Measurements from ENCODE around the gene PVRIG. TPM values are rescaled to one million over a fixed set of nuclear protein-coding genes. Genes with fewer than 3 reads are reported as not detected.
"Not testable (repeated sequence)": the region's sequence is repeated elsewhere in the genome, so short reads cannot be mapped to it uniquely, and the experiment has no call there.

Gene PVRIG
- total RNA-seq, 1 donor: not detected

DNA sequence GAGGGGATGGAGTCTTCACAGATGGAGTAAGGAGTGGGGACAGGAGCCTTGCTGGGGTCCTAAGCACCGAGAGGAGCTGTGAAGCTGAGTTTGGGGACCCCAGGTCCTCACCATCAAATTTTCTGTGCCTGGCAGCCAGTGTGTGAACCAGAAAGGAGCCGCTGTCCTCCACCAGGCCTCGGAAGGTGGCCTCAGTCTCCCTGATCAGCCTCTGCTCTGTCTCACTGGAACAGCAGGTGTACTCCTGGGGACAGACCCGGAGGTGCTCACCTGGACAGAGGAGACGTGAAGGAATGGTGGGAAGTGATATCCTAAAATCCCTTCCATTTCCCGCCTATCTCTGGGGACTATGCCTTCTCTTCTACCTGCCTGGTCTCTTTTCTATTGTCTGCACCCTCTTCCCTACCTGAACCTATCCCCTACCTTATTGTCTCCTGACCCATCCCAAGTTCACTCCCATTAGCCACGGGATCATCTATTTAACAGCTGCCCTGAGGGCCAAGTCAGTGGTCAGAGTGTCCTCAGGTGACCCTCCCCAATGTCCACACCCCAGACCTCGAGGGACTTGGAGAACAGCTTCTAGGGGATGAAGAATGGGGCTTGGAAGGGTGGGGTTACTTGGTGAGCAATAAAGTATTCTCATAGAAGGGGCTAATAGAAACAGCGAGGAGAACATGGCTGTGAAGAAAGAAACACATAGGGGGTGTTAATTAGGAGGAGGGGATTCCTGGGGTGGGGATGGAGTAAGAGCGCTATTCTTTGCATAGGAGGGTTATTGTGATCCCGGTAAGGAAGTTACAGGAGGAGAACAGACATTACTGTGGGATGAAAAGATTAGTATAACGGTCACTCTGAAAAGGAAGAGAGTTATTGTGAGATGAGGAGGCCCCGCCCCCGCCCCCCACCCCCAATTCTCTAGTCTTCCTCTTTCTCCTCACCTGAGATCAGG is 43.4 kb upstream of the PVRIG start:
- H3K4me3 ChIP-seq (ENCODE audit: insufficient read depth, low read length): peak overlapping the region; percentile 76
- H3K9me3 ChIP-seq (ENCODE audit: low read depth, low read length): no peaks in the 10 kb centered on the region
- H3K79me2 ChIP-seq (ENCODE audit: insufficient read depth, low read length): no peaks in the 10 kb centered on the region
- H3K36me3 ChIP-seq (ENCODE audit: insufficient read depth, low read length): no peaks in the 10 kb centered on the region
- peaks cover 9% of the 10 kb centered on the region for H3K27me3 ChIP-seq (ENCODE audit: insufficient read depth, low read length)
- TF ChIP-seq, protein P1, sequence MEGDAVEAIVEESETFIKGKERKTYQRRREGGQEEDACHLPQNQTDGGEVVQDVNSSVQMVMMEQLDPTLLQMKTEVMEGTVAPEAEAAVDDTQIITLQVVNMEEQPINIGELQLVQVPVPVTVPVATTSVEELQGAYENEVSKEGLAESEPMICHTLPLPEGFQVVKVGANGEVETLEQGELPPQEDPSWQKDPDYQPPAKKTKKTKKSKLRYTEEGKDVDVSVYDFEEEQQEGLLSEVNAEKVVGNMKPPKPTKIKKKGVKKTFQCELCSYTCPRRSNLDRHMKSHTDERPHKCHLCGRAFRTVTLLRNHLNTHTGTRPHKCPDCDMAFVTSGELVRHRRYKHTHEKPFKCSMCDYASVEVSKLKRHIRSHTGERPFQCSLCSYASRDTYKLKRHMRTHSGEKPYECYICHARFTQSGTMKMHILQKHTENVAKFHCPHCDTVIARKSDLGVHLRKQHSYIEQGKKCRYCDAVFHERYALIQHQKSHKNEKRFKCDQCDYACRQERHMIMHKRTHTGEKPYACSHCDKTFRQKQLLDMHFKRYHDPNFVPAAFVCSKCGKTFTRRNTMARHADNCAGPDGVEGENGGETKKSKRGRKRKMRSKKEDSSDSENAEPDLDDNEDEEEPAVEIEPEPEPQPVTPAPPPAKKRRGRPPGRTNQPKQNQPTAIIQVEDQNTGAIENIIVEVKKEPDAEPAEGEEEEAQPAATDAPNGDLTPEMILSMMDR (IDR thresholded peaks at IDR 0.05; ENCODE audit: extremely low read depth, low read depth, low read length): no peak
- peak overlapping the region; percentile 91 for H3K4me2 ChIP-seq (ENCODE audit: insufficient read depth, low read length)
- DNase-seq (ENCODE audit: insufficient read length, low spot score, missing footprints): peak; percentile 90
- H2AFZ ChIP-seq (ENCODE audit: low read length): peak overlapping the region; percentile 94
- peaks cover 5% of the 10 kb centered on the region for H3K4me1 ChIP-seq (ENCODE audit: insufficient read depth, low read length)
- no peak overlapping the region for H3K27ac ChIP-seq (ENCODE audit: low read depth, low read length)
- no peaks in the 10 kb centered on the region for H4K20me1 ChIP-seq (ENCODE audit: insufficient read depth, low read length)

DNA sequence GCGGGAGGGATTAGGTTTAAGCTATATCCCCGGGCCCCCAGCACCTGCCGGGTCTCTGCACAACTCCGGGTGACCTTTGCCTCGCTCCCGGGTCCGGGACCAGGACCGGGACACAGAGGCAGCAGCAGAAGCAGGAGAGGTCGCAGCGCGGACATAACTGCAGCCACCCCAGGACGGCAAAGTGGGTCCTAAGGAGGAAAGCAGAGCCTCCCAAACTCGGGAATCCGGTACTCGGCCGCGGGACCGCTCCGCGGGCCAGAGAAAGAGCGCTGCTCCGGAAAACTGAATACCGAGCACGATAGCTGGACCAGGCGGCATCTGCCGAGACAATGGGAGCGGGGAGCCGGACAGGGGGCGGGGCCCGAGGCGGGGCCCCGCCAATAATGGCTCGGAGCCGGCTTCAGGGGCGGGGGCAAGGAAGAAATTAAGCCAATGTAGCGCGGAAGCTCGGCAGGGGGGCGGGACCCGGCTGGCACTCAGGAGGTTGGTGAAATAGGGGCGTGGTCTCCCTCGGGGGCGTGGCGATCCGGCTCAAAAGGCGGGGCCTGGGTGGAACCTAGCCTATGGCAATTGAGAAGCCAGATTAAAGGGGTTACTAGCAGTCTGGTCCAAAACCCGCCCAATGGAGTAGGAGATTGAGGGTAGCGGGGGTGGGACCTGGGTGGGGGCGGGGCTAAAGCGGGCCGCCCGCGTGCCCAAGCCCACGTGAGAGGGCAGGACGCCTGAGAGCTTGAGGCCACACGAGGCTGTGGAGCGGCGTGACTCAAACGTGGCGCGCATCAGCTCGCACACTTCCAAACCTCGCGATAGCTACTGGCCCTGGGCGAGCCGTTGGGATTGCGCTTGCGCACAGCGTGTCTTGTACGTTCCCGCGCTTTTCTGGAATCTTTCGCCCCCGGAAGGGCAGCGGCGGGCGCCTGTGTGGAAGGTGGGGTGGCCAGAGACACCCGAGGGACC is 42.4 kb upstream of the PVRIG start, which contains the start of the genes GPC2 and STAG3:
Gene GPC2, minus strand, starts transcription at position 337 of the 957 bp plus-strand sequence. Its CDS starts 182 bp downstream, at position 155.
Gene STAG3, plus strand, starts transcription at position 874 of the 957 bp plus-strand sequence. CDS start 2,639 bp downstream, outside the sequence.
- peak within 1 kb of the TSS; percentile 94 for H2AFZ ChIP-seq (ENCODE audit: low read length)
- H3K4me2 ChIP-seq (ENCODE audit: insufficient read depth, low read length): peak within 1 kb of the TSS; percentile 91
- H4K20me1 ChIP-seq (ENCODE audit: insufficient read depth, low read length): no peaks in the 10 kb centered on the region
- no peaks in the 10 kb centered on the region for H3K36me3 ChIP-seq (ENCODE audit: insufficient read depth, low read length)
- H3K27ac ChIP-seq (ENCODE audit: low read depth, low read length): no peak within 1 kb of the TSS
- H3K79me2 ChIP-seq (ENCODE audit: insufficient read depth, low read length): no peaks in the 10 kb centered on the region
- peak; percentile 99 for DNase-seq (ENCODE audit: insufficient read length, low spot score, missing footprints)
- H3K27me3 ChIP-seq (ENCODE audit: insufficient read depth, low read length): peaks cover 5% of the 10 kb centered on the region
- no peaks in the 10 kb centered on the region for H3K9me3 ChIP-seq (ENCODE audit: low read depth, low read length)
- H3K4me1 ChIP-seq (ENCODE audit: insufficient read depth, low read length): peaks cover 5% of the 10 kb centered on the region
- TF ChIP-seq, protein P1 (IDR thresholded peaks at IDR 0.05; ENCODE audit: extremely low read depth, low read depth, low read length): no peak
- peak within 1 kb of the TSS; percentile 76 for H3K4me3 ChIP-seq (ENCODE audit: insufficient read depth, low read length)

DNA sequence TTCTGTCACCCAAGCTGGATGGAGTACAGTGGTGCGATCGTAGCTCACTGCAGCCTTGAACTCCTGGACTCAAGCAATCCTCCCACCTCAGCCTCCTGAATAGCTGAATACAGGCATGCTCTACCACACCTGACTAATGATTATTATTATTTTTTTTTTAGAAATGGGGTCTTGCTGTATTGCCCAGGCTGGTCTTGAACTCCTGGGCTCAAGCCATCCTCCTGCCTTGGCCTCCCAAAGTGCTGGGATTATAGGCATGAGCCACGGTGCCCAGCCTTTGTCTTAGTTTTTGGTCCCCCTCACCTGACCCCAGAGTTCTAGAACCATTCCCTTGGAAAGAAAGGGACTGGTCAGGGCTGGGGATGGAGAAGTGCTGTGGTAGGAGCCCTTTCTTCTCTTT is 39.7 kb upstream of the PVRIG start:
- H3K27ac ChIP-seq (ENCODE audit: low read depth, low read length); H3K79me2 ChIP-seq (ENCODE audit: insufficient read depth, low read length); DNase-seq (ENCODE audit: insufficient read length, low spot score, missing footprints); H4K20me1 ChIP-seq (ENCODE audit: insufficient read depth, low read length); H3K4me1 ChIP-seq (ENCODE audit: insufficient read depth, low read length); H3K36me3 ChIP-seq (ENCODE audit: insufficient read depth, low read length); H3K9me3 ChIP-seq (ENCODE audit: low read depth, low read length); H2AFZ ChIP-seq (ENCODE audit: low read length); H3K4me3 ChIP-seq (ENCODE audit: insufficient read depth, low read length); H3K4me2 ChIP-seq (ENCODE audit: insufficient read depth, low read length); H3K27me3 ChIP-seq (ENCODE audit: insufficient read depth, low read length): not testable (repeated sequence)

DNA sequence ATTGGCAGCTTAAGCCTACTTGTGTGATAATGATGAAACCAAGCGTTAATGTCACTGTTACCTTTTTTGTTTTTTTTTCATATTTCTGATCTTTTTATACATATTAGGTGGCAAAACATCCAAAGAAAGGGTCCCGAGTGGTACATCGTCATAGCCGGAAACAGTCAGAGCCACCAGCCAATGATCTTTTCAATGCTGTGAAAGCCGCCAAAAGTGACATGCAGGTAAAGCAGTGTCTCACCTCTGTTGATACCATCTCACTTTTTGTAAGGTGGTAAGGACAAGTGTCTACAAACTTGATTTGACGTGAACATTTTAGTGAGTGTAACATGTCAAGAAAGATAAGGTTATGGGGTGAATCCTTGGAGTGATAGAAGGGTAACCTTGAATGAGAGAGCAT is 37.1 kb upstream of the PVRIG start:
- not testable (repeated sequence) for H4K20me1 ChIP-seq (ENCODE audit: insufficient read depth, low read length); H3K4me2 ChIP-seq (ENCODE audit: insufficient read depth, low read length); H3K36me3 ChIP-seq (ENCODE audit: insufficient read depth, low read length); H3K79me2 ChIP-seq (ENCODE audit: insufficient read depth, low read length); H3K9me3 ChIP-seq (ENCODE audit: low read depth, low read length); H3K4me1 ChIP-seq (ENCODE audit: insufficient read depth, low read length); H2AFZ ChIP-seq (ENCODE audit: low read length); DNase-seq (ENCODE audit: insufficient read length, low spot score, missing footprints); H3K27ac ChIP-seq (ENCODE audit: low read depth, low read length); H3K27me3 ChIP-seq (ENCODE audit: insufficient read depth, low read length); H3K4me3 ChIP-seq (ENCODE audit: insufficient read depth, low read length)

DNA sequence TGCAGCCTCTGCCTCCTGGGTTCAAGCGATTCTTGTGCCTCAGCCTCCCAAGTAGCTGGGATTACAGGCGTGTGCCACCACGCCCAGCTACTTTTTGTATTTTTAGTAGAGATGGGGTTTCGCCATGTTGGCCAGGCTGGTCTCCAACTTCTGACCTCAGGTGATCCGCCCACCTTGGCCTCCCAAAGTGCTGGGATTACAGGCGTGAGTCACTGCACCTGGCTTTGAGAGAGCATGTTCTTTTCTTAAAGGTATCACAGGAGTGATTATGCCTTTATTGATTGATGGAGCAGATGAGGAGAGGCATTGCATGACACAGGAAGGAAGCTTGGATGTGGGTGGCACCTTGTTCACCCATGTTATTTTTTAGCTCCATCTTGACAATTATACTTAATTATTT is 36.7 kb upstream of the PVRIG start:
- not testable (repeated sequence) for H3K4me2 ChIP-seq (ENCODE audit: insufficient read depth, low read length); H3K27me3 ChIP-seq (ENCODE audit: insufficient read depth, low read length); H3K4me1 ChIP-seq (ENCODE audit: insufficient read depth, low read length); H3K27ac ChIP-seq (ENCODE audit: low read depth, low read length); H3K79me2 ChIP-seq (ENCODE audit: insufficient read depth, low read length); DNase-seq (ENCODE audit: insufficient read length, low spot score, missing footprints); H2AFZ ChIP-seq (ENCODE audit: low read length); H3K9me3 ChIP-seq (ENCODE audit: low read depth, low read length); H3K4me3 ChIP-seq (ENCODE audit: insufficient read depth, low read length); H4K20me1 ChIP-seq (ENCODE audit: insufficient read depth, low read length); H3K36me3 ChIP-seq (ENCODE audit: insufficient read depth, low read length)

Data from osteoblast (primary cell).